BLaER1 (cell line): ENCODE results near the gene SIRT7.

Experiments used
- H3K27ac ChIP-seq: shearing (Covaris generic); formaldehyde crosslinking; 2 replicates; pipeline ENCODE4 v1.8.1; 2022
- H3K27me3 ChIP-seq: shearing (Covaris generic); formaldehyde crosslinking; 2 replicates; pipeline ENCODE4 v1.8.1; 2022
- H3K36me3 ChIP-seq: shearing (Covaris generic); formaldehyde crosslinking; 2 replicates; pipeline ENCODE4 v1.8.1; 2022
- H3K4me1 ChIP-seq: shearing (Covaris generic); formaldehyde crosslinking; 2 replicates; pipeline ENCODE4 v1.8.1; 2022
- H3K4me2 ChIP-seq: shearing (Covaris generic); formaldehyde crosslinking; 2 replicates; pipeline ENCODE4 v1.8.1; 2022
- H3K4me3 ChIP-seq: shearing (Covaris generic); formaldehyde crosslinking; 2 replicates; pipeline ENCODE4 v1.8.1; 2022
- H3K9ac ChIP-seq: shearing (Covaris generic); formaldehyde crosslinking; 2 replicates; pipeline ENCODE4 v1.8.1; 2022
- H3K9me3 ChIP-seq: shearing (Covaris generic); formaldehyde crosslinking; 2 replicates; pipeline ENCODE4 v1.8.1; 2022
- H4K20me1 ChIP-seq: shearing (Covaris generic); formaldehyde crosslinking; 2 replicates; pipeline ENCODE4 v1.8.1; 2022
- Cebpa-rat ChIP-seq: shearing (Covaris generic); IDR thresholded peaks from 2 replicates; pipeline ENCODE4 v1.8.1; 2022

The SIRT7 gene

DNA sequence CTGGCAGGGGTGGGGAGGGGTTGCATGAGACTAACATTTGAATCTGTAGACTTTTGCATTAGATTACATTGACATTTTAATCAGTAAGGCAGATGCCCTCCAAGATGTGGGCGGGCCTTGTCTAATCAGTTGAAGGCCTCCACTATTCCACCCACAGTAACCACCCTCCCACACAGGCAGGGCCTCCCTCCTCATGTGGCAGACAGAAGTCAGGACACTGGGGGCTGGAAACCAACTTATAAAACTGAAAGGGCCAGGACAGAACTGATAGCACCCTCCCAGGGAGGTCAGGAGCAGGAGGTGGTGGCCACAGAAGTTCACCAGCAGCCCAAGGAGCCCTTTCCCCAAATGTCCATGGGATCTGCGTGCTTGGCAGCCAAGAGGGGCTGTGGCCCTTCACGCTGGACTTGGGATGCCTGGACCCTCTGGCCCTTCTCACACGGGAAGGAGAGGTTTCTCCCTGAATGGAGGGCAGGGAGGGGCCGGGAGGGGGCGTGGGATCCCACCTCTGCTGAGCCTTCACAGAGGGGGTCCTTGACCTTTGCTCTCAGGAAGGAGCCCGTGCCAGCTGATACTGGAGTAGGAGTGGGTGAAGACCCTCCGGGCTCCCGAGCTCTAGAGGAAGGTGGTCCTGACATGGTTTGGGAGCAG lies 14.5 kb upstream of the SIRT7 start:
- Histone ChIP-seq H3K9ac (0 out of 2 replicates have a peak overlapping the region, but pooled peaks have one; percentile 38), H3K27me3 (peaks cover 19% of the 10 kb centered on the region), H3K9me3 (no peaks in the 10 kb centered on the region), H3K27ac (no peak overlapping the region), H3K36me3 (peaks cover 27% of the 10 kb centered on the region), H4K20me1 (peaks cover 55% of the 10 kb centered on the region; the same call in 1 of the 2 replicates), H3K4me1 (peaks cover 76% of the 10 kb centered on the region), H3K4me3 (no peak overlapping the region), H3K4me2 (peak overlapping the region; percentile 94)
- TF ChIP-seq Cebpa-rat: no peak

GRCh38 chr17:81931557-81932332 lies 13.8 kb upstream of the SIRT7 start:
- Histone ChIP-seq H4K20me1 (peaks cover 55% of the 10 kb centered on the region; the same call in 1 of the 2 replicates), H3K4me1 (peaks cover 73% of the 10 kb centered on the region), H3K9ac (0 out of 2 replicates have a peak overlapping the region, but pooled peaks have one; percentile 38), H3K9me3 (no peaks in the 10 kb centered on the region), H3K4me3 (no peak overlapping the region), H3K4me2 (peak overlapping the region; percentile 94), H3K27ac (no peak overlapping the region), H3K36me3 (peaks cover 27% of the 10 kb centered on the region), H3K27me3 (peaks cover 19% of the 10 kb centered on the region)
- no peak for TF ChIP-seq Cebpa-rat

DNA sequence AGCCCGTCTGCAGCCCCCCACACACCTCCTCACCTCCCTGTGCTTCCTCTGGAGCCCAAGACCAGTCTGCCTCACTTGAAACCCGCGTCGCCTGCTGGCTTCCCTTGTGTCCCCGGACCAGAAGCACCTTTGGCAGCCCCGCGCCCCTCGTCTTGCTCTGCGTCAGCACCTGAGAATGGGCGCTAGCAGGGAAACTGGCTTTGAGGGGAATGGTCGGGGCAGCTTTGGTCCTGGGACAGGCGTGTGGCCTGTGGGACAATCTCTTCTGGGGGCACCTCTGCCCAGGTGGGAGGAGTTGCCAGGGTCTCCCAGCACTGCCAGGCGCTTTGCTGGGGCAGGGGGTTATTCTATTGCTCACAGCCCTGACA lies 13.2 kb upstream of the SIRT7 start:
- peak overlapping the region; percentile 15; the same call in 1 of the 2 replicates for H3K27ac ChIP-seq
- H3K9me3 ChIP-seq: no peaks in the 10 kb centered on the region
- peak overlapping the region; percentile 94 for H3K4me2 ChIP-seq
- peaks cover 19% of the 10 kb centered on the region for H3K27me3 ChIP-seq
- TF ChIP-seq Cebpa-rat: no peak
- H3K36me3 ChIP-seq: peaks cover 27% of the 10 kb centered on the region
- H3K4me1 ChIP-seq: peaks cover 71% of the 10 kb centered on the region
- H3K4me3 ChIP-seq: no peak overlapping the region
- no peak overlapping the region for H3K9ac ChIP-seq
- peaks cover 61% of the 10 kb centered on the region for H4K20me1 ChIP-seq

DNA sequence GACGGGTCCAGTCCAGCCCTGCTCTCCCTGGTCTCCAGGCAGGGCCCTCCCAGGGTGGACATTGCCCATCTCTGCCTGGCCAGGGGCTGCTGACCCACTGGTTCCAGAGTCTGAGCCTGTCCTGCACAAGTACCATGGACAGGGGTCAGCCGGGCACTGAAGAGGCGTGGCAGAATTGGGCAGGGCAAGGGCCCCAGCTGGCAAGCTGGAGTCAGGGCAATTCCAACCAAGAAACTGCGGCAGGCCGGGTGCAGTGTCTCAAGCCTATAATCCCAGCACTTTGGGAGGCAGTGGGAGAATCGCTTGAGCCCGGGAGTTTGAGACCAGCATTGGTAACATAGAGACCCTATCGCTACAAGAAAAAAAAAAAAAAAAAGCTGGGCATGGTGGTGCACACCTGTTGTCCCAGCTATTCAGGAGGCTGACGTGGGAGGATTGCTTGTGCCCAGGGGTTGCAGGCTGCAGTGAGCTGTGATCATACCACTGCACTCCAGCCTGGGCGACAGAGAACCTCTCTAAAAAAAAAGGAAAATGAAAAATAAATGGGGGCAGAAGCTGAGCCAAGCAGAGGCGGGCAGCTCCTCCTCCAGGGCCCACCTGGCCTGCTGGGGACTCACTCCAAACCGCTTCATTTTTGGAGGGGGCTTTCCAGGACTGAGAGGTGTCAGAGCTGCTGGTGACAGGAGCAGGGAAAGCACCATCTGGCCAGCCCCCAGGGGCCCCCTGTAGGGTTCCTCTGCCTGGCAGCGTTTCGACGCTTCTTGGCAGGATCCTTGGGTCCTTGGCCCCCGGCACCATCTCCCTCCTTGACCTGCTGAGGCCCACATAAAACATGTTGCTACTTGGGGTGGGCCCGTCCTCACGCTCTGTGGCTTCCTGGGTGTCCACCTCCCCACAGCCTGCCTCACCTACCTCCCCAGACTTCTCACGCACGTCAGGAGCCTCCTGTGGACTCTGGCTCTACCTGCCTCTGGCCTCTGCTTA lies 12.5 kb upstream of the SIRT7 start:
- peaks cover 71% of the 10 kb centered on the region for H3K4me1 ChIP-seq

GRCh38 chr17:81929253-81930141 lies 11.5 kb upstream of the SIRT7 start:
- Histone ChIP-seq H3K9ac (peak overlapping the region; percentile 91), H4K20me1 (peaks cover 66% of the 10 kb centered on the region), H3K36me3 (peaks cover 17% of the 10 kb centered on the region), H3K4me3 (peak overlapping the region; percentile 97; the same call in 1 of the 2 replicates), H3K27me3 (peaks cover 19% of the 10 kb centered on the region), H3K4me1 (peaks cover 71% of the 10 kb centered on the region), H3K27ac (no peak overlapping the region), H3K4me2 (peak overlapping the region; percentile 94), H3K9me3 (no peaks in the 10 kb centered on the region)
- no peak for TF ChIP-seq Cebpa-rat

More for the DNA sequence above, 12.5 kb upstream of the SIRT7 start:
- Histone ChIP-seq H3K27me3 (peaks cover 19% of the 10 kb centered on the region), H4K20me1 (peaks cover 66% of the 10 kb centered on the region), H3K9me3 (no peaks in the 10 kb centered on the region), H3K36me3 (peaks cover 26% of the 10 kb centered on the region), H3K4me3 (no peak overlapping the region), H3K9ac (no peak overlapping the region), H3K4me2 (peak overlapping the region; percentile 94), H3K27ac (peak overlapping the region; percentile 15; the same call in 1 of the 2 replicates)
- TF ChIP-seq Cebpa-rat: no peak

GRCh38 chr17:81928544-81929252 lies 10.7 kb upstream of the SIRT7 start:
- H3K4me2 ChIP-seq: peak overlapping the region; percentile 94
- H3K27ac ChIP-seq: peak overlapping the region; percentile 91
- peak overlapping the region; percentile 91 for H3K9ac ChIP-seq
- H3K4me1 ChIP-seq: peaks cover 73% of the 10 kb centered on the region
- H3K27me3 ChIP-seq: peaks cover 19% of the 10 kb centered on the region
- H3K36me3 ChIP-seq: peaks cover 9% of the 10 kb centered on the region
- H4K20me1 ChIP-seq: peaks cover 66% of the 10 kb centered on the region
- TF ChIP-seq Cebpa-rat: no peak
- H3K9me3 ChIP-seq: no peaks in the 10 kb centered on the region
- peak overlapping the region; percentile 97 for H3K4me3 ChIP-seq

DNA sequence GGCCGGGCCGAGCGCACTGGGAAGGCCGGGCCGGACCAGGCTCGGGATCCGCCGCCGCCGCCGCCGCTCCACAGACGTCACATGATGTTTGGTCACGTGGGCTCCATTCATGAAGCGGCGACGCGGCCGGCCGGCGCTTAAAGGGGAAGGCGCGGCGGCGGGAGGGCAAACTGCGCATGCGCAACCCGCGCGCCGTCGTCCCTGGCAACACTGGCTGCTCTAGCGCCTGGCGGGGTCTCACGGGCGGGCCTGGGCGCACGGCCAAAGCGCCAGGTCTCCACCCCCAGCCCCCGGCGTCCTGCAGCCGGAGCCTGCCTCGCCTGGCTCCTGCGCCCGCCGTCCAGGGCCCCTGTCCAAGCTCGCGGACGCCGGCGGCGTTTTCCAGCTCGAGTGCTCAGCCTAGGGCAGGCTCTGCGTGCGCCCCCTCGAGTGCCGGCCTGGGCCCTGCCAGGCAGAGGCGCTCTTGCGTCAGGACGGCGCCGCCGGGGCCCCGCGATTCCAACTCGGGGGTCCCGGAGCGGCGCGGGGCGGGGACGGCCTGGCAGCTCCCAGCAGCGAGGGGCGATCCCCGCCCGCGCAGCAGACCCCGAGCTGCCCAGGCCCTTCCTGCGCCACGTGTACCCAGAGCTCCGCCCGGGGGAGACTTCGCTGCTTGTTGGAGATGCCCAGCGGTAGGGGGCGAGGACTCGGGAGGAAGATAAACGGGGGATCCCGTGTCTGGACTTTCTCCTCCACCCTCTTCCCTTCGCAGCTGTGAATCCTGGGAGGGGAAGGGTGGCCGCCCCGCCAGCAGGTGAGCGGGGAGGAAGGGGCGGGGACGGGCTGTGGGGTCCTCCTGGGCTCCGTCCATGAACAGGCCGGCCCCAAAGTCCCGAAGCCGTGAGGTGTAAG lies 9.9 kb upstream of the SIRT7 start, which contains the start of gene MAFG:
Gene MAFG (minus strand): TSS at position 83 of the 891 bp plus-strand sequence. CDS start 4,550 bp downstream, outside the sequence.
- H3K9ac ChIP-seq: peak within 1 kb of the TSS; percentile 91
- peaks cover 81% of the 10 kb centered on the region for H3K4me1 ChIP-seq
- peak within 1 kb of the TSS; percentile 100 for H3K4me2 ChIP-seq
- peak within 1 kb of the TSS; percentile 91 for H3K27ac ChIP-seq
- H4K20me1 ChIP-seq: peaks cover 62% of the 10 kb centered on the region
- H3K27me3 ChIP-seq: peaks cover 19% of the 10 kb centered on the region
- no peaks in the 10 kb centered on the region for H3K9me3 ChIP-seq
- H3K4me3 ChIP-seq: peak within 1 kb of the TSS; percentile 97
- H3K36me3 ChIP-seq: peaks cover 2% of the 10 kb centered on the region
- TF ChIP-seq Cebpa-rat: no peak
